GM12864 (cell line): Measurements from ENCODE around the gene DOC2A.
A peak's percentile ranks its signal among the peaks of the same experiment; 100 is the strongest.

Source experiments
- DNase-seq: peaks from one replicate; pipeline ENCODE4 v3.0.0-alpha.2; 2011; ENCODE audit warnings: low read depth
- H3K4me3 ChIP-seq: 2 replicates; pipeline ENCODE4 v1.5.1; 2011; ENCODE audit warnings: mild to moderate bottlenecking, low read depth, low read length, control low read depth
- CTCF ChIP-seq: IDR thresholded peaks from 2 replicates; pipeline ENCODE4 v1.5.1; 2011; ENCODE audit warnings: low read depth, mild to moderate bottlenecking, moderate library complexity, low read length, control low read depth, inconsistent platforms; ENCODE audit errors: missing control alignments

Gene DOC2A

GRCh38 chr16:30010844-30011713 lies at the start of gene DOC2A:
TSS of gene DOC2A (minus strand) at chr16:30011027. CDS start at chr16:30010222, 805 bp downstream.
- peak within 1 kb of the TSS; percentile 49 for H3K4me3 ChIP-seq
- TF ChIP-seq CTCF: no peak

GRCh38 chr16:30060346-30060745 lies 49.5 kb upstream of the DOC2A start:
- no peak for TF ChIP-seq CTCF
- DNase-seq: no peak
- no peak overlapping the region for H3K4me3 ChIP-seq

More at GRCh38 chr16:30010844-30011713, at the start of gene DOC2A:
- DNase-seq: no peak

GRCh38 chr16:30054959-30055553 lies 44.2 kb upstream of the DOC2A start:
- no peak for DNase-seq
- TF ChIP-seq CTCF: peak; percentile 83
- no peak overlapping the region for H3K4me3 ChIP-seq

GRCh38 chr16:30054451-30054850 lies 43.6 kb upstream of the DOC2A start:
- H3K4me3 ChIP-seq: no peak overlapping the region
- no peak for TF ChIP-seq CTCF
- DNase-seq: no peak

GRCh38 chr16:30053376-30054015 lies 42.7 kb upstream of the DOC2A start:
- DNase-seq: no peak
- no peak for TF ChIP-seq CTCF
- H3K4me3 ChIP-seq: peak overlapping the region; percentile 74

GRCh38 chr16:30052671-30053372 lies 42.0 kb upstream of the DOC2A start:
- no peak for TF ChIP-seq CTCF
- H3K4me3 ChIP-seq: peak overlapping the region; percentile 74
- peak; percentile 75 for DNase-seq
